Bone marrow (tissue), 2 donors: Measurements from ENCODE around the gene MVB12B.

Experiments
- DNase-seq, 2 donors: peaks; one replicate each; lab custom pipeline; 2025; lab: John Stamatoyannopoulos, UW

MVB12B gene

GRCh38 chr9:126504977-126505455, 178.4 kb downstream of the MVB12B start:
- DNase-seq = no peak

- no peak for DNase-seq
Observed at GRCh38 chr9:126505697-126506346, 179.2 kb downstream of the MVB12B start.

GRCh38 chr9:126506361-126507317, 180.0 kb downstream of the MVB12B start:
- DNase-seq = no peak

- DNase-seq = no peak
Observed at GRCh38 chr9:126507318-126508109, 180.9 kb downstream of the MVB12B start.

- no peak for DNase-seq
Observed at GRCh38 chr9:126508171-126508591, 181.6 kb downstream of the MVB12B start.

GRCh38 chr9:126508928-126509327, 182.3 kb downstream of the MVB12B start:
- DNase-seq = no peak

GRCh38 chr9:126509718-126510117, 183.1 kb downstream of the MVB12B start:
- no peak for DNase-seq

GRCh38 chr9:126510564-126510963, 183.9 kb downstream of the MVB12B start:
- no peak for DNase-seq

GRCh38 chr9:126511411-126511810, 184.8 kb downstream of the MVB12B start:
- no peak for DNase-seq

- no peak for DNase-seq
Observed at GRCh38 chr9:126513159-126514036, 186.8 kb downstream of the MVB12B start.

- peak in 1 of 2 donors; percentile 11 for DNase-seq
Observed at GRCh38 chr9:126514037-126514821, 187.6 kb downstream of the MVB12B start.

- no peak for DNase-seq
Observed at GRCh38 chr9:126515001-126515872, 188.6 kb downstream of the MVB12B start.

GRCh38 chr9:126515873-126516505, 189.4 kb downstream of the MVB12B start:
- DNase-seq = no peak

- DNase-seq = no peak
Observed at GRCh38 chr9:126516561-126516935, 189.9 kb downstream of the MVB12B start.

GRCh38 chr9:126516936-126517832, 190.6 kb downstream of the MVB12B start:
- peak in 1 of 2 donors; percentile 47 for DNase-seq

GRCh38 chr9:126517833-126518356, 191.3 kb downstream of the MVB12B start:
- no peak for DNase-seq

- DNase-seq = no peak
Observed at GRCh38 chr9:126518763-126519162, 192.1 kb downstream of the MVB12B start.
